GM15510 (cell line): ENCODE measurements around the gene UNC13D.

Experiments
- POLR2A ChIP-seq: IDR thresholded peaks from 3 replicates; pipeline ENCODE4 v1.6.1; 2011; ENCODE audit warnings: borderline replicate concordance; ENCODE audit not compliant: insufficient read length; ENCODE audit errors: extremely low read depth

UNC13D gene

DNA sequence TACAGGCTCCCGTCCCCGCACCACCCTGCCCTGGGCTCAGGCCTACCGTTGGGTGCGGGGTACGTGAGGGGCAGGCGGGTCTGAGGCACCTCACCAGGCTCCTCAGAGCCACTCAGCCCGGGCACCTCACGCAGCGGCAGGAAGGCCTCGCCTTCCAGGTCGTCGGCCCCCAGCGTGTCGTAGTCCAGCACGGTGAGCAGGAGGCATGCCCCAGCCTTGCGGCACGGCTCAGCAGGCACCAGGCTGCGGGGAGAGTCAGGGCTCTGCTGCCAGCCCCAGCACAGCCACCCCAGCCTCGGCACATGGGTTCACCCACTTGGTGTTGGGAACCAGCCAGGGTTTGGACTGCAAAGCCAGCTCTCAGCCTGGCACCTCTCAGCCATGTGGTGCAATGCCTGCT is 15.5 kb downstream of the UNC13D start:
- no peak for TF ChIP-seq POLR2A

DNA sequence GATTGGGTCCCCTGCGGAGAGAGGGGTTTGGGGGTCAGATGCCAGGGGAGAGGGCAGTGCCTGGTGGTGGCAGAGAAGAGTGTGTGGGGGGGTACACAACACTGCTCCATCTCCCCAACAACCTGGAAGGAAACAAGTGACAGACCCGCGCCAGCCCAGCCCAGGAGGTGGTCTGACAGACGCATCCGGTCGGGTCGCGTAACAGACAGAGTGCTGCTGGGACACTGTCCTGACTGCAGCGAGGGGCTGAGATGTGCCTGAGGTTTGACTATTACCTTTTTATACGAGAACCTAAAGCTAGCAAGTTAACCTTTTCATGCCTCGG is 16.2 kb downstream of the UNC13D start:
- TF ChIP-seq POLR2A, result no peak

DNA sequence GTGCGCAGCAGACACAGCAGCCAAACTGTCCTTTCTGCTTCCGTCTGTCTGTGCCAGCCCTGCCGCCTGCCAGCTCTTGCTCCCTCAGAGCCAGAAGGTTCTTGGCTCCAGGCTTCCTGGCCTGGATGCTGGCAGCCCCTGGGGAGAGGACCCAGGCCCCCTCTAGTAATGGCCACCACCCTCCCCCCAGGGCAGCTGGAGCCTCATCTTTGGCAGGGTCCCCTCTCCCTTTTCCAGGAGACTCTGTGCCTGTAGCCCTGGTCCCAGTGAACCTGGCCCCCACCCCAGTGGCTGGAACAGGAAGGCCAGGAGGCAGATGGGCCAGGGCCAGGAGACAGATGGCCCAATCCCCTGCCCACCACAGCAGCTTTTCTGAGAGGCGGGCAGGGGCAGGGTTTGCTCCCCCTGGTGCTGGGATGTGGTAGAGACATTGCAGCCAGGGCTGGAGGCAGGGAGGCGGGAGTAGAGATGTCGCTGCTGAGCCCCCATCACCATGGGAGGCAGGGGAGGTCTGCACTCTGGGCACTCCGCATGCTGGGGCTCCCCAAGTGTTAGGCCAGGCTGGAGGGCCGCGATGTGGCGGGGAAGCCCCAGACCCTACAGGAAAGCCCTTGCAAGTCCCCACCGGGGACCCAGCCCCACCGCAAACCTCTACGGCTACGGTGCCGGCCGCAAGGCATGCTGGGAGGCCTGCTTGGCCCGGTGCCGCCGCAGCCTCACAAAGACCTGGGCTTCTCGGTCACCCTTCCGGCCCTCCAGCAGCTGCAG is 16.7 kb downstream of the UNC13D start:
- TF ChIP-seq POLR2A, result no peak

DNA sequence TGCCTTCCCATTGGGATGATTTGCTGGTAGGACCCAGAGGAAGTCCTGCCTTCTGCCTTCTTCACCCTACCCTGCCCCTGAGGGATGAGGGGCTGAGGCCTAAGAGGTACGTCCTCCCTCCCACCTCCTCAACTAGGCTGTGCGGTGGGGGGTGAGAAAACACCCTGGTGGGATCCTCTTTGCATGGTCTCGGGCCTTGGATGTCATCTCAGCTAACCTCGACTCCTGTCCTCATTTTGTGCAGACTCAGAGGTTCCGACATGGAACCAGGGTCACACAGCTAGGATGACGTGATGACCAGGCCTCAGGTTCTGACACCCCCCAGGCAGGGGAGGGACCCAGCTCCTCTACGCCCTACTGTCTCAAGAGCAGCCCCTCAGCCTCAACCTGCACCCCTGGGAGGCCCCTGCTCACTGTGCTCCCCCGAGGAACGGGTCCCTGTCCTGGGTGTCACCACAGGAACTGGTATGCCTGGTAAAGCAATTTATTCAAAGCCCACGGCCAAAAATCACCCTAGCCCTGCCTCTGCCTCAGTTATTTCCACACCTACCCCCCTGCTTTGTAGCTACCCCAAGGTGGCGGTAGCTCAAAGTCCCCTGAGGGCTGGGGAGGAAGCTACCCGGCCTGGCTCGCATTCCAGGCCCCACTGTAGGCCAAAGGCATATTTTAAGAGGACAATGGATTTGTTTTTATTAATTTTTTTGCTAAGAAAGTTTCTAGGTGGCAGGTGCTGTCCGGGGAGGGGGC is 17.5 kb downstream of the UNC13D start:
- no peak for TF ChIP-seq POLR2A

DNA sequence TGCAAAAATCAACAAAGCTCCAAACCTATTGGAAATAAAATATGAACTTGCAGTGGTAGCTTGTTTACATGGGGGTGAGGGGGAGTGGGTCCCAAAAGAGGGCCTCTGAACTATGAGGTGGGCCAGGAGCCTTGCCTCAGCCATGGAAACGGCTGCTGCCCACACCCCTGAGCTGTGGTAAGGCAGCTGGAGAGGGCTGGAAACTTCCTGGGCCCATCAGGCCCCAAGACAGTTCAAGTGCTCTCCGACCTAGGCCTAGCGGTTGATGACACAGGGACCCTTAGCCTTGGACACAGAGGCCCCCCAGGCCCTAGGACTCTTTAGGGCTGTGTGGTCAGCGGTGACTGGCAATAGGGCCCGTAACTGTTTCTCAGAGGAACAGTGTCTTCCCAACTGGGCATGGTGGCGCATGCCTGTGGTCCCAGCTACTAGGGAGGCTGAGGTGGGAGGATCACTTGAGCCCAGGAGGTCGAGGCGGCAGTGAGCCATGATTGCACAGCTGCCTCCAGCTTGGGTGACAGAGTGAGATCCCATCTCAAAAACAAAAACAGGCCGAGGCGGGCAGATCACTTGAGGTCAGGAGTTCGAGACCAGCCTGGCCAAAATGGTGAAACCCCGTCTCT is 18.3 kb downstream of the UNC13D start:
- no peak for TF ChIP-seq POLR2A

DNA sequence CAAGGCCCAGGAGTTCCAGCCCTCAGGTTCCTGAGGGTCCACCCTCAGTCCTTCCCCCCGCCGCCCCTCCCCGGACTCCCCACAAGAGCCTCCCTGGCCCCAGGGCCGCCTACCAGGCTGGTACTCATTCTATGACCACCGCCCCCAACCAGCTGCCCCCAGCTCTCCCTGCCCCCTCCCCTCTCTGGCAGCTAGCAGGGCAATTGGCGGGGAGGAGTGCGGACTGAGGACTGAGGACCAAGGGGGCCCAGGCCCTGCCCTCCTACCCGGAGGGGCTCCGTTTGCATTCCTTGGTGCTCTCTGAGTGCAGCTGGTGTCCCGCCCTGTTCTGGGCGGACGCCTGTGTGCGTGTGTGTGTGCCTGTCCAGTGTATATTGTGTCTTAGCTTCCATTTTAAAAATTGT is 19.1 kb downstream of the UNC13D start:
- no peak for TF ChIP-seq POLR2A

DNA sequence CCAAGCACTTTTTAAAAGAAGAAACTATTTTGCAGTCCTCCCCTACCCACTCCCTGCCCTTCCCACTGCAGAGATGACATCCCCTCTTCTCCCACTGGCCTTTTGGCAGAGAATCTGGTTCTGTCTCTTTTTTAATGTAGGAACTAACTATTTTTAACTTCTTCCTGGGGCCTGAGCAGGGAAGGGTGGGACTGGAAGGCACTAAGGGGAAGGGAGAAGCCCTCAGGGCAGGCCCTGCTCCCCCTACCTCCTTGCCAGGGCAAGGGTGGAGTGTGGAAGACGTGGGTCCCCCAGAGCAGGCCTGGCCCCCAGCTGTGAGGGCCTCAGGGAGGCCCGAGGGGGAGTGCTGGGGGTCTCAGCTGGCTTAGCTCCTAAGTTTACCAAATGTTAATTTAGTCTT is 19.5 kb downstream of the UNC13D start:
- no peak for TF ChIP-seq POLR2A

DNA sequence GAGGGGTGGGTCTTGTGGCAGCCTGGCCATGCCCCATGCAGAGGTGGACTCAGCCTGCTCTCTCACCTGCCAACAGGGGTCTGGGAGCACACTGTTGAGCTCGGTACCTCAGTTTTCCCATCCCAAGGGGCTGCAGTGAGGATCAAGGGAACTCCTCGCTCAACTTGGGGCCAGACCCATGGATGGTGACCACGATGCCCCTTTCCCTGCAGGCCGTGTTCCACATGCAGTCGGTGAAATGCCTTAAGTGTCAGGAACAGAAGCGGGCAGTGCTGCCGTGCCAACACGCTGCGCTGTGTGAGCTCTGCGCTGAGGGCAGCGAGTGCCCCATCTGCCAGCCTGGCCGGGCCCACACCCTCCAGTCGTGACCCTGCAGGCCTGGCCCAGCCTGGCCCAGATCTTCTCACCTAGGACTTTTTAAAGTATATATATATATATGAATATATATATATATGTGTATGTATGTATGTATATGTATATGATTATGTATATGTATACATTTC is 20.1 kb downstream of the UNC13D start:
- no peak for TF ChIP-seq POLR2A

DNA sequence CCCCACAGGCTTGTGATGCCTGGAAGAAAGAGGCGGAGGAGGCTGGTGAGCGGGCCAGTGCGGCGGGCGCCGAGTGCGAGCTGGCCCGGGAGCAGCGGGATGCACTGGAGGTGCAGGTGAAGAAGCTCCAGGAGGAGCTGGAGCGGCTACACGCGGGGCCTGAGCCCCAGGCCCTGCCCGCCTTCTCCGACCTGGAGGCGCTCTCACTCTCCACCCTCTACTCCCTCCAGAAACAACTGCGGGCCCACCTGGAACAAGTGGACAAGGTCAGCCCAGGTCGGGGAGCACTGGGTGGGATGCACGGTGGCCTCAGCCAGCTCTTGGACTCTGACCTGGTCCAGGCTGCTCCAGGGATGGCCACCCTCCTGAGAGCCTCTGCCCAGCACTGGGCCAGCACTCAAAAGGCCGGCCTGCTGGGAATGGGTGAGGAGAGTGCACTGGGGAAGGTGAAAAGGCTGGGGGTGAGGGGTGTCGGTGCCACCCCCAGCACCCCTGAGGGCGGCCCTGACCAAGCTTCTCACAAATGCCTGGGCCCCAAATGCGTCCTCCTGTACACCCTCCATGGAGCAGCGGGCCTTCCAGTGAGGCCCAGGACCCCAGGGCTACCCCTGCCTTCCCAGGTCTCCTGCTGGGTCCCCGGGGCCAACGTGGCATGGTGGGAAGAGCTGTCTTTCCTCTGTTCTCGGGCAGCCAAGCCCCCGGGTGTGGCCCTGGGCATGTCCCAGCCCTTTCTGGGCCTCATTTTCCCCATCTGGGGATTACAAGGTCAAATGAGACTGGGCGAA is 20.8 kb downstream of the UNC13D start:
- TF ChIP-seq POLR2A, result no peak

DNA sequence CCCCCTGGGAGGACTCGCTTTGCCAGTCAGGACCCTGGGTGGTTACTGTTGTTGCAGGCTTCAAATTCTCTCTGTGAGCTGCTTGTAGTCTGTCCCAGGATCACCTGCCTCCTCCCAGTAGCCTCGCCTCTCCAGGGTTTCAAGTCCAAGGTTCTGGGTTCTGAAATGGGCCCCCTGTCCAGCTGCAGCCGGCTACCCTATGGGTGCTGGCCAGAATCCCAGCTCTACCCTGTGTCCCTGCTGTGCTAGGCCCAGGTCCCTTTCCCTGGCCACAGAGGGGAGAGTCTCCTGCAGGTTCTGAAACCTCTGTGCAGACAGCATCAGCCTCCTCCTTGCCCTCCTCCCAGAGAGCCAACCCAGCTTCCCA is 21.4 kb downstream of the UNC13D start:
- TF ChIP-seq POLR2A, result no peak

DNA sequence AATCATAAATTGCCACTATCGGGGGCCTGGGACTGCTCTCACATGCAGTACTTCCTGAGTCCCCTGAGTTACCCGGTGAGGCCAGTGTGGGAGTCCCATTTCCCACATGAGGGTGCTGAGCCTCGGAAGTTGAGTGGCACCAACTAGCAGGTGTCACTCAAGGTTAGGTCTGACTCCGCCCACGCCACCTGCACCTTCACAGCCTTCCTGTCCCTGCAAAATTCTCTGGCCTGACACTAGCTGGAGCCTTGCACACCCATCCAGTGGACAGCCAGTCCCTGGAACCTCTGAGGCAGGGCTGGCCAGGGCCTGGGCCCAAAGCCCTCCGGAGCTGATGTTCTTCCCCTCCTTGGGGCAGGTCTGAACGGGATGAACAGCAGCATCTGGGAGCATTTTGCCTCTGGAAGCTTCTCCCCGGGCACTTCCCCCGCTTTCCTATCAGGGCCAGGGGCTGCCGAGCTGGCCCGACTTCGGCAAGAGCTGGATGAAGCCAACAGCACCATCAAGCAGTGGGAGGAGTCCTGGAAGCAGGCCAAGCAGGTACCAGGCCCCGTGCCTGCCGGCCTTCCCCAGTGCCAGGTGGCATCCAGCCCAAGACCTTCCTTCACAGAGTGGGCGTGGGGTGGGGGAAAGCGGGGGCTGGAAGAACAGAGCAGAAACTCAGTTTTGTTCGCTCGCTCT is 21.9 kb downstream of the UNC13D start:
- TF ChIP-seq POLR2A, result no peak

DNA sequence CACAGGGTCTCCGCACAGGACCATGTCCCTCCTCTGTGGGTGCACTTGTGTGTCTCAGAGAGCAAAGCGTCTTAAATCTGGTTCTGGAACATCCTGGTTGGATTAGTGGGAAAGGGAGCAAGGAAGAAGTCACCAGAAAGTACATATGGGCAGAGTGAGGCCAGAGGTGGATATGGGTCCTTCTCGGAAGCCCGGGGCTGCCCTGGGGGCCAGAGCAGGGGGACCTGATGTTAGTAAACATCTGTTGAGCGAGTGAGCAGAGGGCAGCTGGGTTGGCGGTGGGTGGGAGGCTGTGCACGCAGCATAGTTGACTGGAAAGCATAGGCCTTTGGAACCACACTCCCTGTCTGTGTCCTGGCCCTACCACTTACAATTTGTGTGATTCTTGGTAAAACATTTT is 22.7 kb downstream of the UNC13D start:
- TF ChIP-seq POLR2A, result no peak

DNA sequence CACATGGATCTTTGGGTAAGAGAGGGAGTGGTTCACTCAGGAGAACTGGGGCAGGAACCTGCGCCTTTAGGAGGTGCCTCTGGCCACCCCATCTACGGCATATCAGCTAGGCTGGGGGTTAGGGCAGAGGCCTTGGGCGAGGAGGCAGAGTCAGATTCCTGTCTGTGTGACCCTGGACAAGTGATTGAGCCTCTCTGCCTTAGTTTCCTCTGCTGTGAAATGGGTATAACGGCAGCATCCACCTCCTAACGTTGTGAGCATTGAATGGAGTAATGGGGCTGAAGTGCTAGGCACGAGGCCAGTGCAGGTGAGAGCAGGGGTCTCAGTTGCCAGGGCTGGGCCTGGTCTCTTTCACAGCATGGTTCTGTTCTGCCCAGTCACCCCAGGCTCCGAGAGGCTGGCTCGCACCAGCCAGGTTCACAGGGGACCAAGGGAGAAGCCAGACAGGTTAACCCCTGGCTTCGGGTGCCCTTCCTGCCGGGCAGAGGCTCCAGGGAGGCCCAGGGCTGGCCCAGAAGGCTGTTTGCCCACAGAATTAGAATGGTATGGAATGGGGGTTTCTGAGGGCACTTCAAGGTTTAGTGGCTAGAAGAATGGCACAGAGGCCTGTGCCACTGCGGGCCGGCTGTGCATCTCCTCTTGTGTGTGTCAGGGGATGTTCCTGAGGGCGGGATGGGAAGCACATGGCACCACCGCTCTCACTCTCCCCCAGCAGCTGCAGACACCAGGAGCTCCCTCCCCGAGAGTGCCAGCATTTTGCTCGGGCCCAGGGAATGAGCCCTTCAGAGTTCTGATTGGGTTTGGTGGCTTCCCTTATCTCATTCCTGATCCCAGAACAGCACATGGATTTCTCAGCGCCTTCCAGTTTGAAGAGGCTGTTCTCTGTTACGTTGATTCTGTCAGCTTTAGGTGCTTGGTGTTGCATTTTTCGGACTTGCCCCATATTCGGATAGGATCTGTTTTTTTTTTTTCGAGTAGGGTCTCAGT is 23.8 kb downstream of the UNC13D start:
- no peak for TF ChIP-seq POLR2A
